IMR-90 (cell line): ENCODE results near the gene AOPEP. TPM values are rescaled to one million over a fixed set of nuclear protein-coding genes. Genes with fewer than 3 reads are reported as not detected.

Experiments
- ATAC-seq: fragments of 200-7000 bp; cut with Tn5 transposase; 2 replicates; pipeline ENCODE4 v1.9.1; 2020; ENCODE audit warnings: low read depth, mild to moderate bottlenecking, moderate library complexity
- BruUV-seq: library from RNA; stranded (reverse); fragments of 400-500 nt; replicated peaks from 2 replicates; lab custom pipeline; 2021; lab: Mats Ljungman, UMichigan
- CTCF ChIA-PET: fragments of 300-600 bp; formaldehyde crosslinking; extraction: SDS; loops from one replicate; lab custom pipeline; 2021; ENCODE audit warnings: antibody characterized with exemption; lab: Yijun Ruan, JAX
- POLR2A ChIA-PET: fragments of 300-600 bp; sonication (Branson Sonifier 250); formaldehyde crosslinking; loops from one replicate; lab custom pipeline; 2022; ENCODE audit warnings: antibody characterized with exemption; ENCODE audit not compliant: unreplicated experiment; lab: Charles Lee
- DNase-seq: peaks from one replicate; pipeline ENCODE4 v3.0.0; 2013
- H2AFZ ChIP-seq: replicated peaks from 2 replicates; pipeline ENCODE3; 2013; ENCODE audit warnings: low read length, mild to moderate bottlenecking; ENCODE audit not compliant: poor library complexity
- H2AK5ac ChIP-seq: 2 replicates; pipeline ENCODE4 v1.6.1; 2013; ENCODE audit warnings: low read depth, low read length, inconsistent platforms
- H2AK9ac ChIP-seq: replicated peaks from 2 replicates; pipeline ENCODE3; 2013; ENCODE audit warnings: mild to moderate bottlenecking, low read depth, low read length, moderate library complexity; ENCODE audit not compliant: poor library complexity
- H2BK120ac ChIP-seq: 2 replicates; pipeline ENCODE4 v1.6.1; 2013; ENCODE audit warnings: low read depth, low read length, inconsistent platforms
- H2BK15ac ChIP-seq: 3 replicates; pipeline ENCODE4 v1.6.1; 2013; ENCODE audit warnings: low read depth, low read length, inconsistent platforms
- H2BK20ac ChIP-seq: 2 replicates; pipeline ENCODE4 v1.6.1; 2013; ENCODE audit warnings: low read depth, mild to moderate bottlenecking, inconsistent platforms, low read length, moderate library complexity
- H2BK5ac ChIP-seq: 2 replicates; pipeline ENCODE4 v1.6.1; 2013; ENCODE audit warnings: mild to moderate bottlenecking, low read depth, low read length, inconsistent platforms; ENCODE audit not compliant: poor library complexity, severe bottlenecking
- H3K14ac ChIP-seq: replicated peaks from 2 replicates; pipeline ENCODE4 v1.6.1; 2013; ENCODE audit warnings: low read depth, low read length, inconsistent platforms
- H3K18ac ChIP-seq: 2 replicates; pipeline ENCODE4 v1.6.1; 2013; ENCODE audit warnings: low read depth, low read length, control low read depth
- H3K23ac ChIP-seq: 2 replicates; pipeline ENCODE4 v1.6.1; 2013; ENCODE audit warnings: low read depth, low read length, inconsistent platforms
- H3K27ac ChIP-seq: 2 replicates; pipeline ENCODE4 v1.5.1; 2013; ENCODE audit warnings: mild to moderate bottlenecking, control low read depth, low read length; ENCODE audit not compliant: insufficient read depth
- H3K27me3 ChIP-seq: 2 replicates; pipeline ENCODE4 v1.6.1; 2013; ENCODE audit warnings: low read length; ENCODE audit not compliant: control insufficient read depth, insufficient read depth
- H3K36me3 ChIP-seq: 2 replicates; pipeline ENCODE4 v1.6.1; 2013; ENCODE audit warnings: low read length, mixed read lengths; ENCODE audit not compliant: control insufficient read depth, insufficient read depth
- H3K4ac ChIP-seq: 2 replicates; pipeline ENCODE4 v1.6.1; 2013; ENCODE audit warnings: low read depth, low read length, inconsistent platforms
- H3K4me1 ChIP-seq: 2 replicates; pipeline ENCODE4 v1.6.1; 2013; ENCODE audit warnings: low read length, mixed read lengths; ENCODE audit not compliant: control insufficient read depth, insufficient read depth
- H3K4me2 ChIP-seq: 2 replicates; pipeline ENCODE4 v1.6.1; 2013; ENCODE audit warnings: low read depth, mild to moderate bottlenecking, control low read depth, low read length, moderate library complexity
- H3K4me3 ChIP-seq: 2 replicates; pipeline ENCODE4 v1.5.1; 2013; ENCODE audit warnings: low read depth, mild to moderate bottlenecking, control low read depth, low read length, moderate library complexity; ENCODE audit not compliant: insufficient read depth
- H3K56ac ChIP-seq: 2 replicates; pipeline ENCODE4 v1.6.1; 2013; ENCODE audit warnings: low read length, inconsistent platforms; ENCODE audit not compliant: insufficient read depth; ENCODE audit errors: extremely low read depth
- H3K79me1 ChIP-seq, 2 experiments: 2 replicates each; pipeline ENCODE4 v1.6.1; 2013; ENCODE audit warnings: low read length in 2 of 2, inconsistent platforms in 1 of 2, low read depth in 1 of 2
- H3K9ac ChIP-seq: 2 replicates; pipeline ENCODE4 v1.6.1; 2013; ENCODE audit warnings: low read depth, low read length, control low read depth
- H3K9me1 ChIP-seq: 2 replicates; pipeline ENCODE4 v1.6.1; 2013; ENCODE audit warnings: low read length, inconsistent platforms; ENCODE audit not compliant: insufficient read depth
- H3K9me3 ChIP-seq: 2 replicates; pipeline ENCODE4 v1.6.1; 2013; ENCODE audit warnings: low read length; ENCODE audit not compliant: control insufficient read depth, insufficient read depth
- H4K20me1 ChIP-seq: 2 replicates; pipeline ENCODE4 v1.6.1; 2013; ENCODE audit warnings: low read length, inconsistent platforms; ENCODE audit not compliant: insufficient read depth
- H4K5ac ChIP-seq: 2 replicates; pipeline ENCODE4 v1.6.1; 2013; ENCODE audit warnings: mild to moderate bottlenecking, low read depth, low read length, control low read depth
- H4K8ac ChIP-seq, 2 experiments: 2 replicates each; pipeline ENCODE4 v1.6.1; 2013; ENCODE audit warnings: low read depth in 2 of 2, low read length in 2 of 2, control low read depth in 1 of 2, inconsistent platforms in 1 of 2
- H4K91ac ChIP-seq: 2 replicates; pipeline ENCODE4 v1.6.1; 2013; ENCODE audit warnings: low read depth, low read length, inconsistent platforms; ENCODE audit not compliant: insufficient read depth
- BHLHE40 ChIP-seq: fragments of 150-350 bp; IDR thresholded peaks from 2 replicates; pipeline ENCODE4 v1.6.1; 2016; ENCODE audit warnings: mild to moderate bottlenecking, low read depth, low read length
- ELK1 ChIP-seq: fragments of 150-350 bp; IDR thresholded peaks from 2 replicates; pipeline ENCODE4 v1.6.1; 2016; ENCODE audit warnings: low read depth, mild to moderate bottlenecking, low read length, moderate library complexity, borderline replicate concordance
- MXI1 ChIP-seq: IDR thresholded peaks from 2 replicates; pipeline ENCODE4 v1.6.1; 2012; ENCODE audit warnings: low read depth, mild to moderate bottlenecking, low read length, moderate library complexity, borderline replicate concordance
- NFE2L2 ChIP-seq: fragments of 150-350 bp; IDR thresholded peaks from 2 replicates; pipeline ENCODE4 v1.6.1; 2016; ENCODE audit warnings: low read depth, mild to moderate bottlenecking, low read length
- RAD21 ChIP-seq: IDR thresholded peaks from 2 replicates; pipeline ENCODE4 v1.6.1; 2012; ENCODE audit warnings: low read length, improper control_type of control experiment
- RFX5 ChIP-seq: IDR thresholded peaks from 2 replicates; pipeline ENCODE4 v1.8.0; 2012; ENCODE audit warnings: low read depth, mild to moderate bottlenecking, low read length, moderate library complexity
- SMC3 ChIP-seq: fragments of 150-350 bp; IDR thresholded peaks from 2 replicates; pipeline ENCODE4 v1.6.1; 2016; ENCODE audit warnings: low read depth, mild to moderate bottlenecking, antibody characterized with exemption, low read length, moderate library complexity
- WGBS, 2 experiments: methylation state at CpG; one replicate each; pipeline versions ENCODE4 v1.1.5 to v1.1.7; 2013; ENCODE audit warnings: missing lambda C conversion rate in 2 of 2; ENCODE audit not compliant: insufficient read length in 1 of 2; ENCODE audit errors: extremely low coverage in 2 of 2; 5-methylcytosine and 5-hydroxymethylcytosine counted together
- dilution Hi-C: fragments of 300-500 bp; cut with HindIII; formaldehyde crosslinking; loops from one replicate; pipeline ENCODE4 v1.14.3; 2018; ENCODE audit warnings: low sequenced_read_pairs; ENCODE audit not compliant: unreplicated experiment
- in situ Hi-C: fragments of 300-500 bp; cut with MboI; formaldehyde crosslinking; loops from 3 replicates; pipeline ENCODE4 v1.14.3; 2019; ENCODE audit warnings: low sequenced_read_pairs, inconsistent platforms, mixed read lengths
- intact Hi-C: fragments of 100-400 bp; cut with micrococcal nuclease; formaldehyde crosslinking; loops from 2 replicates; pipeline ENCODE4 v1.10.0; 2022
- polyA plus RNA-seq, 3 experiments: library from polyadenylated mRNA; depleted of rRNA; stranded (reverse); fragments of >200 nt; gene quantifications; 2 replicates each; pipeline ENCODE4 v1.2.3, GENCODE V29; 2012; ENCODE audit warnings: low replicate concordance in 1 of 3
- total RNA-seq: library from RNA; depleted of rRNA; stranded (reverse); fragments of >200 nt; gene quantifications from 2 replicates; pipeline ENCODE4 v1.2.3, GENCODE V29; 2012

Gene AOPEP
- total and polyA plus RNA-seq, 2 of the 4 experiments (the other 2 are of a cell fraction): 34.9 to 38.7 TPM

GRCh38 chr9:94718936-94719335 is 7.6 kb upstream of the AOPEP start:
- no peak overlapping the region for H3K9ac ChIP-seq
- H2AK9ac ChIP-seq: no peak overlapping the region
- no CpG with 5 or more reads among the region's 1 CpG for whole genome bisulfite sequencing, 2 experiments
- CTCF ChIA-PET: no interaction called here
- no peak overlapping the region for H3K4ac ChIP-seq
- H3K36me3 ChIP-seq: no peaks in the 10 kb centered on the region
- no peak overlapping the region for H2BK15ac ChIP-seq
- no peak overlapping the region for H4K91ac ChIP-seq
- H2BK20ac ChIP-seq: no peak overlapping the region
- no peaks in the 10 kb centered on the region for H3K4me1 ChIP-seq
- no peak overlapping the region for H3K18ac ChIP-seq
- H3K4me3 ChIP-seq: no peak overlapping the region
- POLR2A ChIA-PET: no interaction called here
- BruUV-seq: no TSS peak
- no peak overlapping the region for H3K14ac ChIP-seq
- H3K27ac ChIP-seq: no peak overlapping the region
- in situ Hi-C loops: no loop called here
- TF ChIP-seq RAD21 (no peak), SMC3 (no peak), NFE2L2 (no peak), BHLHE40 (no peak), RFX5 (no peak), MXI1 (no peak), ELK1 (no peak)
- H2BK120ac ChIP-seq: no peak overlapping the region
- no peaks in the 10 kb centered on the region for H3K79me1 ChIP-seq
- peaks cover 5% of the 10 kb centered on the region; the same call in 1 of the 2 replicates for H3K27me3 ChIP-seq
- no peak for DNase-seq
- no peak overlapping the region for H2AK5ac ChIP-seq
- H3K9me3 ChIP-seq: no peaks in the 10 kb centered on the region
- no peaks in the 10 kb centered on the region for H3K9me1 ChIP-seq
- intact Hi-C loops: no loop called here
- no peak for ATAC-seq
- no peak overlapping the region for H2AFZ ChIP-seq
- H4K20me1 ChIP-seq: no peaks in the 10 kb centered on the region
- H4K8ac ChIP-seq: no peak overlapping the region
- dilution Hi-C loops: no loop called here
- H2BK5ac ChIP-seq: no peak overlapping the region
- H3K4me2 ChIP-seq: no peak overlapping the region
- no peak overlapping the region for H3K23ac ChIP-seq
- no peak overlapping the region for H3K56ac ChIP-seq
- no peak overlapping the region for H4K5ac ChIP-seq
